PC-9 (cell line): Measurements from ENCODE around the gene GPHN.

Experiments
- EZH2 ChIP-seq: fragments of 200-600 bp; sonication (generic); IDR thresholded peaks from 2 replicates; pipeline ENCODE4 v1.8.0; 2017; ENCODE audit warnings: antibody characterized with exemption, low read depth
- TF ChIP-seq, protein P1 (sequence below): fragments of 200-600 bp; sonication (generic); conservative IDR thresholded peaks from 2 replicates; pipeline ENCODE4 v1.6.1; 2017; ENCODE audit warnings: mixed run types, antibody characterized with exemption, mild to moderate bottlenecking, moderate library complexity

- TF ChIP-seq EZH2: no peak
- TF ChIP-seq, protein P1, sequence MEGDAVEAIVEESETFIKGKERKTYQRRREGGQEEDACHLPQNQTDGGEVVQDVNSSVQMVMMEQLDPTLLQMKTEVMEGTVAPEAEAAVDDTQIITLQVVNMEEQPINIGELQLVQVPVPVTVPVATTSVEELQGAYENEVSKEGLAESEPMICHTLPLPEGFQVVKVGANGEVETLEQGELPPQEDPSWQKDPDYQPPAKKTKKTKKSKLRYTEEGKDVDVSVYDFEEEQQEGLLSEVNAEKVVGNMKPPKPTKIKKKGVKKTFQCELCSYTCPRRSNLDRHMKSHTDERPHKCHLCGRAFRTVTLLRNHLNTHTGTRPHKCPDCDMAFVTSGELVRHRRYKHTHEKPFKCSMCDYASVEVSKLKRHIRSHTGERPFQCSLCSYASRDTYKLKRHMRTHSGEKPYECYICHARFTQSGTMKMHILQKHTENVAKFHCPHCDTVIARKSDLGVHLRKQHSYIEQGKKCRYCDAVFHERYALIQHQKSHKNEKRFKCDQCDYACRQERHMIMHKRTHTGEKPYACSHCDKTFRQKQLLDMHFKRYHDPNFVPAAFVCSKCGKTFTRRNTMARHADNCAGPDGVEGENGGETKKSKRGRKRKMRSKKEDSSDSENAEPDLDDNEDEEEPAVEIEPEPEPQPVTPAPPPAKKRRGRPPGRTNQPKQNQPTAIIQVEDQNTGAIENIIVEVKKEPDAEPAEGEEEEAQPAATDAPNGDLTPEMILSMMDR: no peak
Observed at GRCh38 chr14:67111022-67111421, 603.1 kb downstream of the GPHN start.
